Tibial artery (tissue), 4 donors: ENCODE results near the gene PUM2.

ENCODE experiments used
- DNase-seq, 2 donors: peaks; one replicate each; pipeline ENCODE4 v3.0.0-alpha.2; 2019
- H3K27ac ChIP-seq, 2 donors: fragments of 200-600 bp; sonication (generic) in 1 of 2; 1 replicate in 1 of 2; 2 replicates in 1 of 2; pipeline ENCODE4 v1.5.1; 2018 to 2019; ENCODE audit warnings: mild to moderate bottlenecking in 1 of 2
- H3K27me3 ChIP-seq, 2 donors: fragments of 200-600 bp; sonication (generic) in 1 of 2; one replicate each; pipeline versions ENCODE4 v1.5.1 to v1.6.0; 2016 to 2019
- H3K36me3 ChIP-seq, 3 donors: fragments of 200-600 bp; sonication (generic) in 2 of 3; one replicate each; pipeline ENCODE4 v1.5.1; 2016 to 2019; ENCODE audit warnings: mild to moderate bottlenecking in 2 of 3
- H3K4me1 ChIP-seq, 4 donors: fragments of 200-600 bp; sonication (generic) in 2 of 4; 1 replicate in 3 of 4; 2 replicates in 1 of 4; pipeline ENCODE4 v1.5.1; 2016 to 2019
- H3K4me3 ChIP-seq, 2 donors: fragments of 200-600 bp; sonication (generic) in 1 of 2; 1 replicate in 1 of 2; 2 replicates in 1 of 2; pipeline ENCODE4 v1.5.1; 2018 to 2019; ENCODE audit warnings: mild to moderate bottlenecking in 2 of 2
- H3K9me3 ChIP-seq, 3 donors: fragments of 200-600 bp; sonication (generic) in 1 of 3; one replicate each; pipeline ENCODE4 v1.5.1; 2016 to 2019
- CTCF ChIP-seq, 2 experiments: fragments of 200-600 bp in 1 of 2; fragments of 450-650 bp in 1 of 2; IDR thresholded peaks; one replicate each; pipeline ENCODE4 v1.5.1; 2017 to 2019; ENCODE audit warnings: antibody characterized with exemption in 2 of 2, mild to moderate bottlenecking in 1 of 2, moderate library complexity in 1 of 2
- intact Hi-C: fragments of 100-400 bp; cut with DNase I; formaldehyde crosslinking; loops from one replicate; pipeline ENCODE4 v1.15.0; 2023; ENCODE audit warnings: low total_unique reads

Gene PUM2

GRCh38 chr2:20211860-20212458 is 138.7 kb downstream of the PUM2 start:
- Histone ChIP-seq H3K4me1 (peaks cover 0 to 17% (median 0%) of the 10 kb centered on the region in 4 donors), H3K9me3 (no peaks in the 10 kb centered on the region), H3K27ac (no peak overlapping the region), H3K27me3 (peaks cover 0 to 18% of the 10 kb centered on the region in 2 donors), H3K4me3 (no peak overlapping the region), H3K36me3 (no peaks in the 10 kb centered on the region)
- intact Hi-C loops, result no loop called here
- DNase-seq, result no peak
- TF ChIP-seq CTCF (IDR thresholded peaks at IDR 0.05), result no peak

- no peaks in the 10 kb centered on the region for H3K36me3 ChIP-seq
- intact Hi-C loops, result no loop called here
- no peak for TF ChIP-seq CTCF (IDR thresholded peaks at IDR 0.05)
- H3K4me3 ChIP-seq, result no peak overlapping the region
- no peaks in the 10 kb centered on the region for H3K9me3 ChIP-seq
- peaks cover 0 to 18% of the 10 kb centered on the region in 2 donors for H3K27me3 ChIP-seq
- no peak for DNase-seq
- H3K4me1 ChIP-seq, result peaks cover 0 to 17% (median 0%) of the 10 kb centered on the region in 4 donors
- no peak overlapping the region for H3K27ac ChIP-seq
Observed at GRCh38 chr2:20211420-20211819, 139.2 kb downstream of the PUM2 start.

GRCh38 chr2:20210462-20210861 is 140.2 kb downstream of the PUM2 start:
- peaks cover 0 to 25% (median 0%) of the 10 kb centered on the region in 4 donors for H3K4me1 ChIP-seq
- intact Hi-C loops, result no loop called here
- H3K9me3 ChIP-seq, result no peaks in the 10 kb centered on the region
- no peak overlapping the region for H3K27ac ChIP-seq
- H3K27me3 ChIP-seq, result peaks cover 0 to 18% of the 10 kb centered on the region in 2 donors
- TF ChIP-seq CTCF (IDR thresholded peaks at IDR 0.05), result no peak
- H3K36me3 ChIP-seq, result no peaks in the 10 kb centered on the region
- H3K4me3 ChIP-seq, result no peak overlapping the region
- DNase-seq, result no peak

- no peak for DNase-seq
- H3K4me1 ChIP-seq, result peaks cover 0 to 25% (median 0%) of the 10 kb centered on the region in 4 donors
- H3K27ac ChIP-seq, result no peak overlapping the region
- no peak overlapping the region for H3K4me3 ChIP-seq
- intact Hi-C loops, result no loop called here
- peaks cover 0 to 18% of the 10 kb centered on the region in 2 donors for H3K27me3 ChIP-seq
- no peak for TF ChIP-seq CTCF (IDR thresholded peaks at IDR 0.05)
- H3K9me3 ChIP-seq, result no peaks in the 10 kb centered on the region
- H3K36me3 ChIP-seq, result no peaks in the 10 kb centered on the region
Observed at GRCh38 chr2:20209373-20210109, 141.1 kb downstream of the PUM2 start.

GRCh38 chr2:20208476-20208859 is 142.2 kb downstream of the PUM2 start:
- no peak for DNase-seq
- Histone ChIP-seq H3K36me3 (peaks cover 0 to 6% (median 0%) of the 10 kb centered on the region in 3 donors), H3K4me3 (no peak overlapping the region), H3K27me3 (peaks cover 0 to 15% of the 10 kb centered on the region in 2 donors), H3K4me1 (peaks cover 0 to 20% (median 0%) of the 10 kb centered on the region in 4 donors), H3K27ac (no peak overlapping the region), H3K9me3 (no peaks in the 10 kb centered on the region)
- intact Hi-C loops, result no loop called here
- no peak for TF ChIP-seq CTCF (IDR thresholded peaks at IDR 0.05)
